Kidney (tissue), 14 donors: Measurements from ENCODE around the gene NOX1. TPM values are rescaled to one million over a fixed set of nuclear protein-coding genes. Genes with fewer than 3 reads are reported as not detected.

Experiments used
- DNase-seq, 5 donors: peaks; one replicate each; pipeline ENCODE4 v3.0.0-alpha.2; 2013 to 2020
- FAIRE-seq: peaks from 2 replicates; lab custom pipeline; 2012; peaks lifted over from hg19 to GRCh38; lab: Jason Lieb, UNC
- H3K27ac ChIP-seq, 2 donors: one replicate each; pipeline ENCODE4 v1.7.0; 2013; ENCODE audit warnings: low read depth in 2 of 2, low read length in 2 of 2, inconsistent platforms in 1 of 2
- H3K27me3 ChIP-seq: one replicate; pipeline ENCODE4 v1.7.1; 2013; ENCODE audit warnings: low read length, inconsistent platforms; ENCODE audit not compliant: control insufficient read depth, insufficient read depth
- H3K36me3 ChIP-seq, 3 donors: one replicate each; pipeline versions ENCODE4 v1.7.0 to v1.7.1; 2013; ENCODE audit warnings: low read length in 3 of 3, control low read depth in 1 of 3, inconsistent platforms in 1 of 3; ENCODE audit not compliant: insufficient read depth in 3 of 3, control insufficient read depth in 2 of 3
- H3K4me1 ChIP-seq, 3 donors: one replicate each; pipeline versions ENCODE4 v1.7.0 to v1.7.1; 2013; ENCODE audit warnings: low read length in 3 of 3, inconsistent platforms in 1 of 3, low read depth in 1 of 3; ENCODE audit not compliant: control insufficient read depth in 2 of 3, insufficient read depth in 2 of 3
- H3K4me3 ChIP-seq, 3 donors: one replicate each; pipeline versions ENCODE4 v1.7.0 to v1.8.1; 2013; ENCODE audit warnings: low read length in 3 of 3, control low read depth in 1 of 3, inconsistent platforms in 1 of 3
- H3K9ac ChIP-seq, 3 donors: one replicate each; pipeline versions ENCODE4 v1.7.0 to v1.7.1; 2013; ENCODE audit warnings: low read length in 3 of 3, control low read depth in 1 of 3, inconsistent platforms in 1 of 3
- H3K9me3 ChIP-seq, 3 donors: one replicate each; pipeline versions ENCODE4 v1.7.0 to v1.7.1; 2013; ENCODE audit warnings: low read length in 3 of 3, control low read depth in 1 of 3, inconsistent platforms in 1 of 3; ENCODE audit not compliant: control insufficient read depth in 2 of 3, insufficient read depth in 1 of 3
- CTCF ChIP-seq: IDR thresholded peaks from 3 replicates; pipeline ENCODE4 v1.5.1; 2012; ENCODE audit warnings: mild to moderate bottlenecking, moderate library complexity, borderline replicate concordance; ENCODE audit not compliant: insufficient read depth; ENCODE audit errors: extremely low read depth
- intact Hi-C: fragments of 100-400 bp; cut with DNase I; formaldehyde crosslinking; loops from one replicate; pipeline ENCODE4 v1.11.1; 2022
- polyA plus RNA-seq: library from polyadenylated mRNA; stranded (reverse); fragments of 350-450 nt; fragmentation: Illumina TruSeq; extraction: RNeasy Lipid Tissue Mini Kit (QIAGEN cat#74804); gene quantifications from one replicate; pipeline ENCODE4 v1.2.3, GENCODE V29; 2014; ENCODE audit warnings: low read depth, low replicate concordance; ENCODE audit not compliant: insufficient read depth
- total RNA-seq: library from RNA; stranded (reverse); fragmentation: NEBNext Ultra II Directional; extraction: Animal tissue kit (Norgen Biotek cat#: 25700); gene quantifications from one replicate; pipeline ENCODE4 v1.2.1, GENCODE V29; 2021
- donor health status: control.
- donor health status: control.
- donor health status: control.
- donor health status: control.
- donor health status: control.
- donor health status: DM: yes; HTN: yes; CAD: no.
- donor health status: Normal renal cell carcinoma (clear cell type).

Gene NOX1
- total and polyA plus RNA-seq, 2 donors from 2014 or later: not detected

DNA sequence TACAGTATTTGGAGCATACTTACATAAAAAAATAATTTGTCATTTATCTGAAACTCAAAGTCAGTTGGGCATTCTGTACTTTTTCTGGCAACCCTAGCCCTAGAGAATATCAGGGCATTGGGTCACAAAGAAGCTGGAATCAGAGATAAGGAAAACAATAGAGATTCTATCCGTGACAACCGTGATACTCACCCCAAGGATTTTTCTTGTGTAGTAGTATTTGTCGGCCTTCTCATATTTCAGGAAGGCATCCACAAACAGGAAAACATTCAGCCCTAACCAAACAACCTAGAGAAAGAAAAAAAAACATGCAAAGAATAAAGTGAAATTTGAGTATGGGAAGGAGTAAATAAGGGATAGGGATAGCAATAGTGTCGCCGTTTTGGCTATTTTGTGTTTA, 3.6 kb downstream of the NOX1 start:
- no peak overlapping the region for H3K9ac ChIP-seq
- no peak overlapping the region for H3K4me3 ChIP-seq
- no peaks in the 10 kb centered on the region for H3K9me3 ChIP-seq
- no peak for TF ChIP-seq CTCF
- intact Hi-C loops: no loop called here
- H3K4me1 ChIP-seq: no peaks in the 10 kb centered on the region
- no peak overlapping the region for H3K27ac ChIP-seq
- H3K27me3 ChIP-seq: no peaks in the 10 kb centered on the region
- FAIRE-seq (no peak), DNase-seq (peak in 1 of 5 donors; percentile 3)
- H3K36me3 ChIP-seq: no peaks in the 10 kb centered on the region

- DNase-seq (no peak), FAIRE-seq (no peak)
- Histone ChIP-seq H3K4me1 (no peaks in the 10 kb centered on the region), H3K36me3 (no peaks in the 10 kb centered on the region), H3K9me3 (no peaks in the 10 kb centered on the region), H3K27ac (no peak overlapping the region), H3K4me3 (no peak overlapping the region), H3K9ac (no peak overlapping the region), H3K27me3 (no peaks in the 10 kb centered on the region)
- intact Hi-C loops: no loop called here
- TF ChIP-seq CTCF: no peak
Measured at GRCh38 chrX:100868273-100868672, 5.9 kb downstream of the NOX1 start.

DNA sequence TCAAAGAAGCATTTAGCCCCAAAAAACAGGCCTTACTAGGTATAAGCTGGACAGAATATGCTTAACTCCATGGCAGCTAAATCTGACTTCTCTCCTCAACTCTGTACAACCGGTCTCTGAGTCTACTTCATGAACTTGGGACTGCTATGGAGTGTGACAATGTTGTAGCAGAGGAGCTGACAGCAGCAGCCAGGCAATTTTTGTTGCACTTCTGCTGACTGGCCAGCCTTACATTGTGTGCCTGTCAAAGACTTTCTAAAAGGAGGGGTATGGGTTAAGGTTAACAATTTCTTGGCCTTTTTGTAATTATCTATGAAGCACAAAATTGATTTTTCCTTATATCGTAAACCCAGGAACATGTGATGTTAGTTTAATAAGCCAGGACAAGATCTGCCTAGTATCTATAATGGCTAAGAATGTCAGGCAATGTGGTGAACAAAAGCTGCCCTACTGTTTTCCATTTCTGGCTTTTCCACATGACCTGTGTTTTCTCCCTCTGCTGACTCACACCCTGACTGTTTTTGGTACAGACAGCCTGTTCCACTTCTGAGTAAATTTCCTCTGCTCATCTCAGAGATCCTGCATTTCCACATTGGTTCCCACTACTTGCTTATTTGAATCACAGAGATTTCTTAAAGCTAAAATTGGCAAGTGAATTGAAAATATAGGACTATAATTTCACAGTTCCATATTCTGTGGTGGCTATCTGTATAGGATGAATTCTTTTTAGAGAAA, 9.3 kb downstream of the NOX1 start:
- DNase-seq (no peak), FAIRE-seq (no peak)
- intact Hi-C loops: no loop called here
- Histone ChIP-seq H3K9ac (no peak overlapping the region), H3K27ac (no peak overlapping the region), H3K36me3 (no peaks in the 10 kb centered on the region), H3K27me3 (no peaks in the 10 kb centered on the region), H3K4me3 (no peak overlapping the region), H3K9me3 (no peaks in the 10 kb centered on the region), H3K4me1 (no peaks in the 10 kb centered on the region)
- no peak for TF ChIP-seq CTCF
